ENCODE results near the gene CLSTN2.

The CLSTN2 gene

DNA sequence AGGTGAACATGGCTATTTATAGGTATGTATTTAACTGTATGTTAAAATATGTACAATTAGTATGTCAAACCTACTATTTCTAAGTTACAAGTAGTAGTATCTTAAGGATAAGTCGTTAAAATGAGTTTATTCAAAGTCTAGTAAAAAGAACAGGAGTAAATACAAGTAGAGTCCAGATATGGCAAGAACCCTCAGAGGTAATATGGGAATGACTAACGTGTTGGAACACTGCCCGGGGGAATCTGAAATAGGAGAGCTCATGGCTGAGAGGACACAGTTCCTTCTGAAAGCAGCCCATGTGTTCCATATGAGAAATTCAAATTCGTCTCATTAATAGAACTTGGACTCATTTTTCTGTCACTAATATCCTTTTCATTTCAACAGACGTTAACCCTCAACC is 158.8 kb downstream of the CLSTN2 start:
- peak; percentile 53 to 58 for DNase-seq (ENCODE audit: low read depth in 2 of 2)

DNA sequence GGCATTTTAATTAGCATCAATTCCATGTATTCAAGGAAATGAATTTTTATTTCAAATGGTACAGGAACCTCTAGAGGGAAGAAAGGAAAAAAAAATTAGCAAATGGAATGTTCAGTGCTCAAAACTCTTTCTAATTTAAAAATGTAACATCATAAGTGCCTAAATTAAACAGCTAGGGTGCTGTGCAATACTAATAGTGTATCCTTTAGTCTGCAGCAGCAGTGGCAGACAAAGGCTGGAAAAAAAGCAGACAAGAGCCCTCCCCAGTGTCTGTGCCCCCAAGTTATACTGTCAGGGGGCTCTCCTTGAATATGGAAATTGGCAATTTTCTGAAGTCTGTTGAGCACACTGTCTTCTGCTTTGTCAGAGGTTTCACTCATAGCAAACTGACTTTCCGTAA is 159.5 kb downstream of the CLSTN2 start:
- no peak for DNase-seq (ENCODE audit: low read depth in 2 of 2)

DNA sequence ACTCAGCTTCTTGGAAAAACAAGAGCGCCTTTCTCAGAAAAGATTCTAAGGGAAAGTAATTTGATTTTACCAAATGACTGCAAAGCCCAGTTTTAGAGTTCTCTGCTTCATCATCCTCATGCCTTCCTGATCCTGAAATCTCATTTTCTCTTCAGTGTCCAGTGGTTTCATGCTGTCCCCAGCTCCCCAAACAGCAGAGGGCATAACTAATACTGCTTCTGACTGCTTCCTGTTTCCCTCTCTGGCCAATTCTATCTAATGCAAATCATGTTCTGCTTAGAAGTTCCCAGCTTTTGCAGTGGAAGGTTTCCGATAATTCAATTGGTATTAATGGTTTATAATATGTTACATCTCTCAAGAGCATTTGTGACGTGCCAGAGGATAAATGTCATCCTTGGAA is 161.1 kb downstream of the CLSTN2 start:
- no peak for DNase-seq (ENCODE audit: low read depth in 2 of 2)

DNA sequence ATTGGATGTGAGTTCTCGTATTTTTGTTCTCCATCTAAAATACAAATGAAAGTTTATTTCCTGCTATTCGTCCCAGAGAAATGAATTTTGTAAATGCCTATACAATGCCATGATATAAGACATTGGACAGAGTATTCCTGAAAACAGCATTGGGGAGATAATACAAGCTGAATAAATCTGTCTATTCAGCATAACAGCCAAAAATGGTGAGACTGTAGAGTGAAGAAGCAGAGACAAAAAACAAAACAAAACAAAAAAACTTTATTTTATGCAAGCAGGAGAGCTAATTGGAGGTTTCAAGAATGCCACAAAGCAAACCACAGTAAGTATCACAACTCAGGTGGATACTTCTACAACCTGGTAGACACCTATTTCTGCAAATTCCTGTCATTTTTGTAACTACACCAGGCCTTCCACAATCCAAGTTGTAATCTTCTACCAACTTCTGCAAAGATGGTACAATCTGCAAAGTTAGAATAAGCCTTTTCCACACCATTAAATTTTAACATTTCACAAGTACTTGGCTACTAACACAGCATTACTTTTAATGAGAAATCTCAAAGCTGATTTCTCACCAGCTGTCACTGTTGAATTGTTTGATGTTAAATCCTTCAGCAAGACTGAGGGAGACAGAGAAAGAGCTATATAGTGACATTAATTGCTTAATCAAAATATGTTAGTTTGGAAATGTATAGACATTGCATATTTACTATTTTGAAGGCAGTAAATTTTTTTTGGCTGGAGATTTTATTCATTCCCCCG is 163.1 kb downstream of the CLSTN2 start:
- DNase-seq (ENCODE audit: low read depth in 2 of 2) = no peak

DNA sequence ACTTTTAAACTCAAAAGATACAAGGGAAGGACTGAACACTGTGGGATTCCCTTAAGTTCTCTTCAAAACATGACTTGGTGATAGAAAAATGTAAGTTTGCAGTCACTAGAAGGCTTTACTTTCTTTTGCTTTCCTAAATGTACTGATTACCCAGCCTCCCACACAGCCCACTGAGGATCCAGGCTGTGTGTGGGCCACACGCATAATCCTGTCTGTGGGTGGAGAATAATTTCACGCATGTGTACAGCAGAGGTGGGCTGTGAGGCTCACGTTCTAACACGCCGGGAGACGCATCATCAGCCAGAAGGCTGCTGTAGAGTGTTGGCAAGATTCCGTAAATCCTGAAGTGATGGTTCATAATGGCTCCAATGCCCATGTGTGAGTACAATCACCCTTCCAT is 165.5 kb downstream of the CLSTN2 start:
- no peak for DNase-seq (ENCODE audit: low read depth in 2 of 2)

DNA sequence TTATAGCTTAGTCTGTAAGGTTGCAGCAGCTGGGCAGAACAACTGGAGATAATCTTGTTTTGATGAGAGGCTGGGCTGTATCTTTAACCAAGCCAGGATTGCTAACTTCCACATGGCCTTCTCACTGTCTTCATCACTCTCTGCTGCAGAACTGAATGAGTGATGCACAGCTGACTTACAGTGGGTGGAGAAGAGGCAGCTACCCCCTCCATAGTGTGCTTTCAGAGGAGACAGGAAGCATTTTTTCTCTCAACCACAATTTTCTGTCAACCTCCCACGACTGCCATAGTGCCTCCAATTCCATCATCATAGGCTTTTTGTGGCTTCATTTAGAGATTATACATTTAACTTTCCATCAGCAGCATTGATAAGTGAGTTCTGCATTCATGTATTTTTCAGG is 168.2 kb downstream of the CLSTN2 start:
- DNase-seq (ENCODE audit: low read depth in 2 of 2) = no peak

DNA sequence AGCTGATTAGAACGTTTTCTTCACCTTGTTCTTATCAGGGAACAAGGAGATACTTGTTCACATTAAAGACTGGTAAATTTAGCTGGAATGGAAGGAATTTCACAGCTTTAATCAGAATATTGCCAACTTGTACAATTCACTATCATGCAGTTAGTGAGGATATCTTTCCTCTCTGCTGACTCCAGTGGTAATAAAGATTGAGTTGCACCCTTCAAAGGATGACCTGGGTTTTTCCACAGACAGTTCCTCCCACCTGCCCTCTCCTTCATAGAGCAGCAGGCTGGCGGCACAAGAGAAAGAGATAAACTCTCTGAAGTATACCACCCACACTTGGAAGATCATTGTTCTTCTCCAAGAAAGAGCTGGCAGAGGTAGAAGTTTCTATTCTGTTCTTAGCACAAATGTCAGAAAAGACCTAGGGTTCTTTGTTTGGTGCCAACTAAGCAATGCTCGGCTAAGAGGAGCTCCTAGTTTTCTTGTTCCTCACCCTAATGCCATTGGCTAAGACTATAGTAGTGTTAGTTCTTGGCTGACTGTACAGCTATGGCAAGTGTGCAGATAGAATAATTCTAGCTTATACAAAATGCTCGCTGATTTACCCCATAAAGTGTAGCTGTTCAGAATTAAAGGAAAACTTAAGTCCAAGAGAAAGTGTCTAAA is 169.1 kb downstream of the CLSTN2 start:
- no peak for DNase-seq (ENCODE audit: low read depth in 2 of 2)

DNA sequence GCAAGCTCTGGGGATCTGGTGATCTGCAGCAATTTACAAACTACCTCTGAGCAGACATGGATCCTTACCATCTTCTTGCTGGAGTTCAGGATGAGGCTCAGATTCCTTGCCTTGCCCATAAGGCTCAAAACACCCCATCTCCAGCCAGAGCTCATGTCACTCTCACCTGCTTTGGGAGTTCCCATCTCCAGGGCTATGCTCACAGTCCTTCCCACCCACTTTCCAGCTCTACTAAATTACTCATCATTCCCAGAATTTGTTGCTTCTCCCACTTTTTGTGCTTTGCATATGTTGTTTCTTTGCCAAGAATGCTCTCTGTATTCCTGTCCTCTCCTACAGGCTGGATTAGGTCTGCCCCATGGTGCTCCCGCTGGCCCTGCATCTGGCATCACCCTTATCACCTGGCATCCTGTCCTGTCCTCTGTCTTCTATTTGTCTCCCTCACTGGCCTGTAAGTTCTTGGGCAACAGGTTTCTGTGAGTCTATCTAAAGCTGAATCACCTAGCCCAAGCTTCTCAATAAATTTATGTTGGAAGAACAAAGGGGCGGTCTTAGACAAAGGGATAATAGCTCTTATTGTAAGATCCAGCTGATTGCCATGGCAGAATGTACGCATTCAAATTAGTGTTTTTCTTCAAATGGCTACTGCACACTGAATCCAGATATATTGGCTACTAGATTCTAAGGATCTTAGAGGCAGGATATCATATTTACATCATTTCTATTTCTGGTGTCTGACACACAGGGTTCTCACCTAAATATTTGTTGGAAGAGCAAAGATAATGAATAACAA is 179.2 kb downstream of the CLSTN2 start:
- DNase-seq (ENCODE audit: low read depth in 2 of 2) = no peak

DNA sequence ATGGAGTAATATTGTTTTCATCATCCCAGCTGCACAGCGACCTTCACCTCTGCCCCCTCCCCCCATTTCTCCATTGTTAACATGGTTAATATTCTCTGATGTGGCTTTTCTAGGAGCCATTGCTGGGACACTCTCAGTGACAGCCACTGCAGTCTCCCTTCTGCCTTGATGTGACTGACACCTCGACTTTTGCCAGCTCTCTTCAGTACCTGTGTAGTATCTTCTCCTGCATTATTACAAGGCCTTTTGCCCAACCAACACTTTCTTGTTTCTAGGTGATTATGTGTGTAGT is 179.8 kb downstream of the CLSTN2 start:
- no peak for DNase-seq (ENCODE audit: low read depth in 2 of 2)

DNA sequence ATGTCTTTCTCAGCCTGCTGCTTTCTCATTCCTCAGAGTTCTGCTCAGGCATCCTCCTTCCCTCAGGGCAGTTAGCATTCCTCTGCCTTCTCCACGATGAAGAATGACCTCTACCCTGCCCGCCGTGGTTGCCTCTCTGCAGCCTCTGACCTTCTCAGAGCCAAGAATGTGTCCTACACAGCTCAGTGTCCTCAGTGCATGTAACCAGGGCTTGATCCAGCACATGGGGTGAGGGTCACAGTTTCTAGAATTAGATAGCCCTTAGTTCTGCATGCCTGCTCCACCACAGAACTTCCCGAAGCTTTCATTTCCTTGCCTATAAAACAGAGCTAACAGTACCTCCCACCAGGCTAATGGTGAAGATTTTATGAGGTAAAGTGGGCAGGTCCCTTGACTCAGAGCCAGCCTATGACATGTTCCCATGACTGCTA is 182.1 kb downstream of the CLSTN2 start:
- no peak for DNase-seq (ENCODE audit: low read depth in 2 of 2)

DNA sequence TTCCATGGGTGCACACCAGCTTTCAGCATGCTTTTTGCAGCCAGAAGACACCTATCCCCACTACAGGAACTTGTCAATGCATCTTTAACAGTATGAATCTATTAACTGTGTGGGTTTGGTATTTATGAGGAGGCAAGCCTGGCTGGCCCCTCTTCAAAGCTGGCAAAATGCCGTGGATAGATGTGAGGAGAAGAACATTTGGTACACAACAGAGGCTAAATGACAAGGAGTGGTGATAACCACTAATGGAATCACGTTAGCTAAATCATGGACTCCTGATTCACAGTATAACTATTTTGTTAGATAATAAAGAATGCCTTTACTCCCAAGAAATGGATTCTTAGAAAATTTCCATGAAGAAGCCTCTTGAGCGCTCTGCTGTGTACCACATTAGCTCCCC is 187.2 kb downstream of the CLSTN2 start:
- DNase-seq (ENCODE audit: low read depth in 2 of 2) = no peak

DNA sequence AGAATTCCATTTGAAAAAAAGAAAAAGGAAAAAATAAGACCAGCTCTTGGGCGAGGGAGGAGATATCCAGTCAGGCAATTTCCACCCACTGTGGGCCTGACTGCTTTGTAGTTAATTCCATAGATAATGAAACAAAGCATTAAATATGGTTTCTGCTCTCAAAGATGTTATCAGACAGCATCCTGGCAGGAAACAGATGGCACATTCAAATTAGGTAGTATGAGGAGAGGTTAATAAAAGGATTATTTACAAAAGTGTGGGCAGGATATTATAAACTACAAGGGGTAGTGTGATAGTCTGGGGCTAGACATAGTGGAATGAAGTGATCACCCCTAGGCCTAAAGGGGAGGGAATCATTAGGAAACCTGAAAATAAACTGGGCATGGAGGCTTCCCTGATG is 193.2 kb downstream of the CLSTN2 start:
- no peak for DNase-seq (ENCODE audit: low read depth in 2 of 2)

DNA sequence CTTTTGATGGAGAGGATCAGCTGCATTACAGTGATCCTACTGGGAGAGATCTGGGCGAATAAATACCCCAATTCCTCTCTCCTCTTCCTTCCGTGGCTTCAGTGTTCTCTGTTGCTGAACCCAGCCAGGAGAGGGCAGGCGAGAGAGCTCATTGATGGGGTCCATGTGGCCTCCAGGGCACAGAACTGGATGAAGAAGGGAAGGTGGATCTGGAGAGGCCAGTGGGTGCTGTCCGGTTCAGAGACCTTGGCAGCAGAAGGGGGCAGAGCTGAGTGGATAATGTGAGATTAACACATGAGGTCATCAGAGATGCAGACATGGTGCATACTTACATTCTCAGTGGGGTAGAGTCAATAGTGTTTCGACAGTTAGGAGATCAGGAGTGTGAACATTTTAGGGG is 193.6 kb downstream of the CLSTN2 start:
- DNase-seq (ENCODE audit: low read depth in 2 of 2) = peak; percentile 0 to 3

DNA sequence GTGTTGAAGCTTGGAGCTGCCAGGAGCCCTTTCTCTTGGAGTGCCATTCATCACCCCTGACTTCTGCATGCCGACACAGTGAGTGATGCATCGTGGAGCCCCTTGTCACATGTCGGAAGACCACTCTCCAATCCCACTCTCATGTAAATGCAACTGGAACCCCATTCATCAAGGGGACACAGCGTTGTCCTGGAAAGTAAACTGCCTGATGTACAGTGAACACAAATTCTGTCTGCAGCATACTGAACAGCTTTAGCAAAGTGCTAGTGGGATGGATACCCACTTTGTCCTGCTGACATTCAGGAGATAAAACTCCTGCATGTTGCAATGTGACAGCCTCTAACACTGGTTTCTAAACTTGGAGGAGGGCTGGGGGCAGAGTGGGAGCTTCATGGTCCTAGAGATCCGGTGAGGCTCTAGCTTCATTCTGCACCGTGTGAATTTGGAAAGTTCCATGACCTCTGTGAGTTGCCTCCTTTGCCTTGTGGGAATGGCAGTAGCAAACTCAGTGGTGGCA is 194.8 kb downstream of the CLSTN2 start:
- DNase-seq (ENCODE audit: low read depth in 2 of 2) = no peak

DNA sequence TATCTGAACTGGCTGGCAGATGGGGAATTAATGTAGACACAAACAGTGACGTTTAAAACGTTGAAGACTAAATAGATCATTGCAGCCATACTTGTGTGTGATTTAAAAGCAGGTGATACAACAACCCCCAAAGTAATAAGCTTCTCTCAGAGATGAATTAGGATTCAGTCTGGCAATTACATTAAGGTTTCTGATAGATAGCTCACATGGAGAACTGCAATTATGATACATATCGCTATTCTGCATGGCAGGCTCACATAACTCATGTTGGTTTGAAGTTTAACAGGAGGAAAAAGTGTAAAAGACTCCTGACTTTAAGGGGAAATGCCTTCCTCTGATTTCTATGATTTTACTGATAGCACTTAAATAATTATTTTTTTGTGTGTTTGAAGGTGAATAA is 196.9 kb downstream of the CLSTN2 start:
- no peak for DNase-seq (ENCODE audit: low read depth in 2 of 2)

DNA sequence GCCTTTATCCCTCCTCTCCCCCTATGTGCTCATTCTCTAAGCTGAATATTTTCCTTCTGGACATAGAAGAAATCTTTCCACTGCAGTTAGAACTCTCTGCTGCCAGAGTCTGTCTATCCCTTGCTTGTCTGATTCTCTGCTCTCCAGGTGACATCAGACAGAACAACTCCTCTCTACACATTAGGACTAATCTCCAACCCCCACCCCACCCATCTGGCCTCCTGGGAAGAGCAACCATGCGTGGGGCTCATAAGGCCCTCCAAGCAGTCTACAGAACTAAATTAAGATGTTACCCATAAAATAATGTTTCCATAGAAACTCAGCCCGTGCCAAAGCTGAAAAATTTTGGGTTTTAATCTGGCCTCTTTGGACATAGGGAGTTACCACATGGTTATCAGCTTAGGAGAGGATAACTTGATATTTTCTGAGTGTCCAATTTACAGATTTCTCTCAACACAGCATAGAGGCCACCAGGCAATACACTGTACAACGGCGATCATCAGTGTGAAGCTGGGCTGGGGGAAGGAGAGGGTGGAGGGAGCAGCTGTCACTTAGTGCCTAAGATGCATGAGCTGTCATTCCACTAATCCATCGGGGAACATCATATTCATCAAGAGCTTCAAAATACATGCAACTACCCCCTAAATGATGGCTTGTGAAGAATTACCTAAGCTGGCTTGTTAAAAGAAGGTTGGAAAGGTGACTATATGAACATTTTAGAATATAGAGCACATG is 199.4 kb downstream of the CLSTN2 start:
- no peak for DNase-seq (ENCODE audit: low read depth in 2 of 2)

DNA sequence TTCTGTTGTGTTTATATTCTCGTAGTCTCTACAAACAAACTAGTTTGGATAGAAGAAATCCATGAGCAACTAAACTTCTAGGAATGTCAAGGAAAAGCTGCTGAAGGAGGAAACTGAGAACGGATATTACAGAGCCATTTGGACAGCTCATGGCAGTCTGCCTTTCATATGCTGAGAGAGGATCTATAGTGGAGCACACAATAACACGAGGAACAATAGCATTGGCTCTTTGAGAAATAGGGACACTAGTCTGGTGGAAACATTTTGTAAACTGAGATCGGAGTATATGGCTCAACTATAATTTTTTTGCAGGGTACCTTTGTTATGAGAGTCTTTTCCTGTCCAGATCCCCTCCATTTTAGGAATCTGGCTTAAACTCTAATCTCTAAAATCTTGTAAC is 200.5 kb downstream of the CLSTN2 start:
- no peak for DNase-seq (ENCODE audit: low read depth in 2 of 2)

DNA sequence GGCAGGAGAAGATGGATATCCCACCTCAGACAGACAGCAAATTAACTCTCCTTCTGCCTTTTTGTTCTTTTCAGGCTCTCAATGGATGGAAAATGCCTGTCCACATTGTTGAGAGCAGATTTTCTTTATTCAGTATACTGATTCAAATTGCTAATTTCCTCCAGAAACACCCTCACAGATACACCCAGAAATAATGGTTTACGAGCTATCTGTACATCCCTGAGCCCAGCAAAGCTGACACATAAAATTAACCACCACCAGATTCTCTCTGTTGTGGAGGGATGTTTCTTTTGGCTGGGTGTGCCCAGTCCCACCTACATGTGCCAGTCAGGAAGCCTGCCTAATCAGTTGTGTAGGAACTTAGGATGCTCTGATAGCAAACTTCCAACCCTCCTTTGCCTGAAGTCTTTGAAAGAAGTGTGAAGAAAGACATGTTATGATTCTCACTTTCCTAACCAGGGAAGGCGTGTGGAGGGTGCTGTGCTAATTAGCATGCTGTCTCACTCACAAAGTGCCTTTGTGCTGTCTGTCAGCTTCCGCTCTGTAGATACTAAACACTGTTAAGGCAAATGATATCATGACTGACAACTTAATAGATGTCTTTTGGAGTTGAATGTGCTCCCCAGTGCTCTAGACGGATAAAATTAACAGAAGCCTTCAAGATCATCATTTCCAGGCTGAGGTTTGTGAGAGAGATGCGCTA is 208.5 kb downstream of the CLSTN2 start:
- no peak for DNase-seq (ENCODE audit: low read depth in 2 of 2)

DNA sequence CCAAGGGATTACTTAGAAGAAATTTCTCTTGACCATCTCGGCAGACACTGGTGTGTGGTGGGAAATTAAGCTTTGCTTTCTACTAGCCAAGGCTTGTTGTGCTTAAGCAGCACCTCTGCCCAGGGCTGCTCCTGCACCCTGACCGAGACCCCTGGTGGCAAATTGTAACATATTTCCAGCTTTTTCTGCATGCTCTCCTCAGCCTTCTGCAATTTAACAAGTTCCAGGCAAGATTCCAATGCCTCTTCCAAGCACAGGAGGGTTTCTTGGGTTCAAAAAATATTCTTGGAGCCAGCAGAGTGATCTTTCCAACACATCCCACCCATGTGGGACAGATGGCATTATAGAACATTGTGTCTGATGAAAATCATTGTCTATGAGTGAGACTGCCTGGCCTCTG is 210.5 kb downstream of the CLSTN2 start:
- no peak for DNase-seq (ENCODE audit: low read depth in 2 of 2)

DNA sequence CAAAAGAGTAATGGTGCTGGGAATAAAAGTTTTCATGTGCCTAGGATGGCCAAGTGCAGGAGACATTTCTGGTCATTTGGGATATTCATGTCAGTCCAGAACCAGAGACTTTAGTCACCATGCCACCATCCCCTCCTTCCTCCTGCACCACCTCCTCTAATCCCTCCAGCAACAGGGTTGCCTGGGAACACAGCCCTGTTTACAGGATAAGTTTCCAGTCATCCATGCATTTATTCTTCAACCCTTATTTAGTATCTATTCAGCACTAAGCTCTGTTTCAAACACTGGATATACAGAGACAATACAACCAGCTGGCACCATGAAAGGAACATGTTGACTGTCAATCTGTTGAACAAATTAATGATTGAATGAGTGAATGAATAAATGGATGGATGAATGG is 211.7 kb downstream of the CLSTN2 start:
- no peak for DNase-seq (ENCODE audit: low read depth in 2 of 2)

DNA sequence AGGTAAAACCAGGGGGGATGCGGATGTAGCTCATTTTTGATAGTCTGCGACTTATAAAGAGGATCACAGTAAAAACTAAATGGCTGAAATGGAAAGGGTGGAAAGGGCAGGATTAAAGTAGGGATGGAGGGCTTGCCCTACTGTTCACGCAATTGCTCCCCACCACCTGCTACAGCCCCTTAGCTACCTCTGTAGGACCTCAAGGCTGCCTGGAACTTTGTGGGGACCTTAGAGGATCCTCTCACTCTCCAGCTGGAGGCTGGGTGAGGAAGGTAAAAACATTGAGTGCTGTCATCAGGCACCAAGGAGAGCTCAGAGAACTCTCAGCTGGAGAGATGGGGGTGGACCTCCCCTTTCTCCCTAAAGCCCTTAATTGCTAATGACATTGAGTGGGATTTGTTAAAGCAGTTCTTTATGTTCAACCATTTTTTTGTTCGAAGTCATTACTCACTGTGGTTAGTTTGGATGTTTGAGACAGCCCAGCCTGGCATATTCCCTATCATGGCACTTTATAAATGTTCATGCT is 213.0 kb downstream of the CLSTN2 start:
- no peak for DNase-seq (ENCODE audit: low read depth in 2 of 2)

All from fibroblast of skin of left quadriceps (primary cell).